Thyroid gland (tissue), 4 donors: Measurements from ENCODE around the gene SHE.

Experiments used
- POLR2A ChIP-seq, 2 donors: fragments of 450-650 bp; IDR thresholded peaks; one replicate each; pipeline ENCODE4 v1.6.1; 2017; ENCODE audit warnings: antibody characterized with exemption in 2 of 2, mild to moderate bottlenecking in 2 of 2, moderate library complexity in 1 of 2
- TF ChIP-seq, protein P1 (sequence below), 6 experiments: fragments of 200-600 bp in 3 of 6; fragments of 450-650 bp in 3 of 6; sonication (generic) in 3 of 6; IDR thresholded peaks; one replicate each; pipeline ENCODE4 v1.5.1; 2016 to 2019; ENCODE audit warnings: antibody characterized with exemption in 6 of 6, mild to moderate bottlenecking in 2 of 6, inconsistent platforms in 1 of 6, moderate library complexity in 1 of 6

- TF ChIP-seq, protein P1, sequence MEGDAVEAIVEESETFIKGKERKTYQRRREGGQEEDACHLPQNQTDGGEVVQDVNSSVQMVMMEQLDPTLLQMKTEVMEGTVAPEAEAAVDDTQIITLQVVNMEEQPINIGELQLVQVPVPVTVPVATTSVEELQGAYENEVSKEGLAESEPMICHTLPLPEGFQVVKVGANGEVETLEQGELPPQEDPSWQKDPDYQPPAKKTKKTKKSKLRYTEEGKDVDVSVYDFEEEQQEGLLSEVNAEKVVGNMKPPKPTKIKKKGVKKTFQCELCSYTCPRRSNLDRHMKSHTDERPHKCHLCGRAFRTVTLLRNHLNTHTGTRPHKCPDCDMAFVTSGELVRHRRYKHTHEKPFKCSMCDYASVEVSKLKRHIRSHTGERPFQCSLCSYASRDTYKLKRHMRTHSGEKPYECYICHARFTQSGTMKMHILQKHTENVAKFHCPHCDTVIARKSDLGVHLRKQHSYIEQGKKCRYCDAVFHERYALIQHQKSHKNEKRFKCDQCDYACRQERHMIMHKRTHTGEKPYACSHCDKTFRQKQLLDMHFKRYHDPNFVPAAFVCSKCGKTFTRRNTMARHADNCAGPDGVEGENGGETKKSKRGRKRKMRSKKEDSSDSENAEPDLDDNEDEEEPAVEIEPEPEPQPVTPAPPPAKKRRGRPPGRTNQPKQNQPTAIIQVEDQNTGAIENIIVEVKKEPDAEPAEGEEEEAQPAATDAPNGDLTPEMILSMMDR (IDR thresholded peaks at IDR 0.05) = no peak
- TF ChIP-seq POLR2A (IDR thresholded peaks at IDR 0.05) = no peak
Observed at GRCh38 chr1:154469844-154470560, 32.2 kb downstream of the SHE start.
